A172 (cell line): Measurements from ENCODE around the gene ZNF232. TPM values are rescaled to one million over a fixed set of nuclear protein-coding genes. Genes with fewer than 3 reads are reported as not detected.
"Not testable (repeated sequence)": the region's sequence is repeated elsewhere in the genome, so short reads cannot be mapped to it uniquely, and the experiment has no call there.

Experiments used
- DNase-seq: peaks from one replicate; pipeline ENCODE4 v3.0.0-alpha.2; 2015; ENCODE audit warnings: low spot score
- total RNA-seq: library from RNA; depleted of rRNA; stranded (reverse); fragments of >200 nt; shearing (Covaris generic); gene quantifications from 2 replicates; pipeline ENCODE4 v1.2.3, GENCODE V29; 2014; rRNA removed

ZNF232 gene
- total RNA-seq = not detected in 2 replicates

GRCh38 chr17:5111402-5112204 is at the start of gene ZNF232:
Gene ZNF232, minus strand, starts transcription at chr17:5111878. Its CDS starts 56 bp downstream, at chr17:5111822.
- no peak for DNase-seq

- not testable (repeated sequence) for DNase-seq
Observed at GRCh38 chr17:5160702-5161101, 49.0 kb upstream of the ZNF232 start.

- not testable (repeated sequence) for DNase-seq
Observed at GRCh38 chr17:5146122-5146521, 34.4 kb upstream of the ZNF232 start.

GRCh38 chr17:5142877-5143276 is 31.2 kb upstream of the ZNF232 start:
- DNase-seq = not testable (repeated sequence)

GRCh38 chr17:5139458-5139732 is 27.7 kb upstream of the ZNF232 start:
- DNase-seq = no peak

GRCh38 chr17:5138616-5139457 is 27.2 kb upstream of the ZNF232 start:
- no peak for DNase-seq

GRCh38 chr17:5138198-5138544 is 26.5 kb upstream of the ZNF232 start:
- DNase-seq = not testable (repeated sequence)

GRCh38 chr17:5137511-5138197 is 26.0 kb upstream of the ZNF232 start:
- not testable (repeated sequence) for DNase-seq

- not testable (repeated sequence) for DNase-seq
Observed at GRCh38 chr17:5136580-5137412, 25.1 kb upstream of the ZNF232 start.

- DNase-seq = no peak
Observed at GRCh38 chr17:5135726-5136579, 24.3 kb upstream of the ZNF232 start.

GRCh38 chr17:5135131-5135712 is 23.5 kb upstream of the ZNF232 start:
- DNase-seq = not testable (repeated sequence)

GRCh38 chr17:5134571-5134970 is 22.9 kb upstream of the ZNF232 start:
- not testable (repeated sequence) for DNase-seq

- DNase-seq = not testable (repeated sequence)
Observed at GRCh38 chr17:5133961-5134360, 22.3 kb upstream of the ZNF232 start.

- no peak for DNase-seq
Observed at GRCh38 chr17:5133311-5133710, 21.6 kb upstream of the ZNF232 start.

- not testable (repeated sequence) for DNase-seq
Observed at GRCh38 chr17:5132503-5133225, 21.0 kb upstream of the ZNF232 start.

GRCh38 chr17:5131799-5132502 is 20.3 kb upstream of the ZNF232 start:
- DNase-seq = not testable (repeated sequence)

GRCh38 chr17:5131146-5131715 is 19.6 kb upstream of the ZNF232 start:
- no peak for DNase-seq

- not testable (repeated sequence) for DNase-seq
Observed at GRCh38 chr17:5130687-5131086, 19.0 kb upstream of the ZNF232 start.
